SK-N-SH treated with all-trans-retinoic acid at 6 μM for 48 hours (cell line): Measurements from ENCODE around the gene SLC10A2.

Source experiments
- ATAC-seq: fragments of 200-7000 bp; cut with Tn5 transposase; 3 replicates; pipeline ENCODE4 v1.9.1; 2020; ENCODE audit warnings: mild to moderate bottlenecking, moderate library complexity
- ARNTL ChIP-seq: fragments of 450-650 bp; formaldehyde crosslinking; IDR thresholded peaks from 2 replicates; pipeline ENCODE4 v1.5.0; 2020; ENCODE audit warnings: low read depth, mild to moderate bottlenecking, moderate library complexity, borderline replicate concordance
- BACH2 ChIP-seq: fragments of 250-450 bp; sonication (Bioruptor Pico); IDR thresholded peaks from 2 replicates; pipeline ENCODE4 v1.9.0; 2021; ENCODE audit warnings: mild to moderate bottlenecking, borderline replicate concordance
- CSDC2 ChIP-seq: fragments of 250-450 bp; sonication (Bioruptor Pico); IDR thresholded peaks from 2 replicates; pipeline ENCODE4 v1.5.0; 2020; ENCODE audit warnings: mild to moderate bottlenecking, moderate library complexity
- ESRRG ChIP-seq: fragments of 250-450 bp; sonication (Bioruptor Pico); IDR thresholded peaks from 2 replicates; pipeline ENCODE4 v1.6.1; 2021; ENCODE audit warnings: mild to moderate bottlenecking
- GLIS3 ChIP-seq: fragments of 250-450 bp; sonication (Bioruptor Pico); IDR thresholded peaks from 2 replicates; pipeline ENCODE4 v1.5.0; 2020; ENCODE audit warnings: mild to moderate bottlenecking, moderate library complexity
- ISL1 ChIP-seq: fragments of 250-450 bp; sonication (Bioruptor Pico); IDR thresholded peaks from 2 replicates; pipeline ENCODE4 v2.1.2; 2022; ENCODE audit warnings: mild to moderate bottlenecking, moderate library complexity
- OSR1 ChIP-seq: fragments of 250-450 bp; sonication (Bioruptor Pico); IDR thresholded peaks from 2 replicates; pipeline ENCODE4 v1.8.0; 2022; ENCODE audit warnings: moderate library complexity, mild to moderate bottlenecking, inconsistent platforms
- PPARA ChIP-seq: fragments of 250-450 bp; sonication (Bioruptor Pico); IDR thresholded peaks from 2 replicates; pipeline ENCODE4 v1.5.0; 2020; ENCODE audit warnings: mild to moderate bottlenecking, borderline replicate concordance
- RARB ChIP-seq: fragments of 250-450 bp; sonication (Bioruptor Pico); IDR thresholded peaks from 2 replicates; pipeline ENCODE4 v1.8.0; 2021; ENCODE audit warnings: mild to moderate bottlenecking, moderate library complexity
- TCF4 ChIP-seq: fragments of 250-450 bp; sonication (Bioruptor Pico); IDR thresholded peaks from 2 replicates; pipeline ENCODE4 v1.8.0; 2021; ENCODE audit warnings: mild to moderate bottlenecking, moderate library complexity, borderline replicate concordance
- TOX ChIP-seq: fragments of 250-450 bp; sonication (Bioruptor Pico); IDR thresholded peaks from 2 replicates; pipeline ENCODE4 v1.8.0; 2021; ENCODE audit warnings: mild to moderate bottlenecking, moderate library complexity, borderline replicate concordance
- ZC3H10 ChIP-seq: fragments of 250-450 bp; sonication (Bioruptor Pico); IDR thresholded peaks from 2 replicates; pipeline ENCODE4 v1.5.1; 2021; ENCODE audit warnings: mild to moderate bottlenecking, moderate library complexity
- ZFP3 ChIP-seq: fragments of 250-450 bp; sonication (Bioruptor Pico); IDR thresholded peaks from 2 replicates; pipeline ENCODE4 v1.5.0; 2020; ENCODE audit warnings: mild to moderate bottlenecking, moderate library complexity
- ZNF565 ChIP-seq: fragments of 450-650 bp; formaldehyde crosslinking; conservative IDR thresholded peaks from 2 replicates; pipeline ENCODE4 v1.5.0; 2020; ENCODE audit warnings: low read depth, mild to moderate bottlenecking, moderate library complexity
- ZNF70 ChIP-seq: fragments of 450-650 bp; formaldehyde crosslinking; IDR thresholded peaks from 2 replicates; pipeline ENCODE4 v1.5.0; 2020; ENCODE audit warnings: mild to moderate bottlenecking, moderate library complexity
- ZNF8 ChIP-seq: fragments of 450-650 bp; formaldehyde crosslinking; IDR thresholded peaks from 2 replicates; pipeline ENCODE4 v1.5.0; 2020; ENCODE audit warnings: mild to moderate bottlenecking, moderate library complexity
- TF ChIP-seq, protein P1 (sequence below): fragments of 250-450 bp; sonication (Bioruptor Pico); IDR thresholded peaks from 2 replicates; pipeline ENCODE4 v1.8.0; 2020; ENCODE audit warnings: mild to moderate bottlenecking, moderate library complexity, borderline replicate concordance
- TF ChIP-seq, protein P2 (sequence below): fragments of 250-450 bp; sonication (Bioruptor Pico); IDR thresholded peaks from 2 replicates; pipeline ENCODE4 v1.5.1; 2021; ENCODE audit warnings: mild to moderate bottlenecking, moderate library complexity
- TF ChIP-seq, protein P3 (sequence below): fragments of 250-450 bp; sonication (Bioruptor Pico); IDR thresholded peaks from 2 replicates; pipeline ENCODE4 v1.5.1; 2020; ENCODE audit warnings: low read depth, mild to moderate bottlenecking, moderate library complexity
- TF ChIP-seq, protein P4 (sequence below): fragments of 250-450 bp; sonication (Bioruptor Pico); IDR thresholded peaks from 2 replicates; pipeline ENCODE4 v1.5.0; 2020; ENCODE audit warnings: mild to moderate bottlenecking, moderate library complexity

SLC10A2 gene

DNA sequence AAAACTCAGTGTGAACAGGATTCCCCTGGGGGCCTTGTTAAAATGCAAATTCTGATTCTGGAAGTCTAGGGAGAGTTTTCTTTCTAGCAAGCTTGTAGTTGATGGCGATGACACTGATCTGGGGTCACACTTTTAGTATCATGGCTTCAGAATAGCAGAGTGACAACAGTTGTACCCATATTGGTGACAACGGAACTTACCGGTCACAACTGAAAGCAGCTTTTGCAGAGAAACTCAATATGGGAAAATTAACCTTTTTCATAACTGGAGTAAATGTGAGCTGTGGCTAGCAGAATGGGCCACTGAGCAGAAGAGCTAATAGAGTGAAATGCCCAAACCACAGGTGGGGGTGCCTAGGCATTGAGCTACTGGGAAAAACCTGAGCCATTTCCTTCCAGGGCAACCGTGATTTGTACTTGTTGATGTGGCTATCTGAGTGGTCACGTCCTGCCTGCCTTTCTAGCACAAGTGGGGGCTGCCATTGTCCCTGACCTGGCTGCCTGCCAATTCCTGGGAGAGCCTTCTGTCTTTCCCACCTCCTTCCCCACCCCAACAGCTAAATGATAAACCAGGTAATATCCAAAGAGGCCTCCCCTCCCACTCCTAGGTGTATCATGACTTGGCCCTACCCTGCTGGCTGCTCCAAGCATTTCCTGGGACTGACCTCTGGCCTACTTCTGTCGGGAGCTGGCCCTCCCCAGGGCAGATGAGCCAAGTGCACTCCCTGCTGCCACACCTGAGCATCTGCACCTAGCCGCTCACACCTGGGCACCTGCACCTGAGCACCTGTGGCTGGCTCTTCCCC is 1.7 kb upstream of the SLC10A2 start:
- TF ChIP-seq, protein P1, sequence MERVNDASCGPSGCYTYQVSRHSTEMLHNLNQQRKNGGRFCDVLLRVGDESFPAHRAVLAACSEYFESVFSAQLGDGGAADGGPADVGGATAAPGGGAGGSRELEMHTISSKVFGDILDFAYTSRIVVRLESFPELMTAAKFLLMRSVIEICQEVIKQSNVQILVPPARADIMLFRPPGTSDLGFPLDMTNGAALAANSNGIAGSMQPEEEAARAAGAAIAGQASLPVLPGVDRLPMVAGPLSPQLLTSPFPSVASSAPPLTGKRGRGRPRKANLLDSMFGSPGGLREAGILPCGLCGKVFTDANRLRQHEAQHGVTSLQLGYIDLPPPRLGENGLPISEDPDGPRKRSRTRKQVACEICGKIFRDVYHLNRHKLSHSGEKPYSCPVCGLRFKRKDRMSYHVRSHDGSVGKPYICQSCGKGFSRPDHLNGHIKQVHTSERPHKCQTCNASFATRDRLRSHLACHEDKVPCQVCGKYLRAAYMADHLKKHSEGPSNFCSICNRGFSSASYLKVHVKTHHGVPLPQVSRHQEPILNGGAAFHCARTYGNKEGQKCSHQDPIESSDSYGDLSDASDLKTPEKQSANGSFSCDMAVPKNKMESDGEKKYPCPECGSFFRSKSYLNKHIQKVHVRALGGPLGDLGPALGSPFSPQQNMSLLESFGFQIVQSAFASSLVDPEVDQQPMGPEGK, result no peak
- TF ChIP-seq GLIS3 (CRISPR knock-in tag) (no peak), ZC3H10 (CRISPR knock-in tag) (no peak), ESRRG (CRISPR knock-in tag) (no peak), ZNF8 (no peak), BACH2 (CRISPR knock-in tag) (no peak), ZFP3 (CRISPR knock-in tag) (no peak), TOX (CRISPR knock-in tag) (no peak), OSR1 (no peak), TCF4 (CRISPR knock-in tag) (no peak), ISL1 (CRISPR knock-in tag) (no peak), ZNF565 (CRISPR knock-in tag) (no peak), PPARA (CRISPR knock-in tag) (no peak)
- TF ChIP-seq, protein P2, sequence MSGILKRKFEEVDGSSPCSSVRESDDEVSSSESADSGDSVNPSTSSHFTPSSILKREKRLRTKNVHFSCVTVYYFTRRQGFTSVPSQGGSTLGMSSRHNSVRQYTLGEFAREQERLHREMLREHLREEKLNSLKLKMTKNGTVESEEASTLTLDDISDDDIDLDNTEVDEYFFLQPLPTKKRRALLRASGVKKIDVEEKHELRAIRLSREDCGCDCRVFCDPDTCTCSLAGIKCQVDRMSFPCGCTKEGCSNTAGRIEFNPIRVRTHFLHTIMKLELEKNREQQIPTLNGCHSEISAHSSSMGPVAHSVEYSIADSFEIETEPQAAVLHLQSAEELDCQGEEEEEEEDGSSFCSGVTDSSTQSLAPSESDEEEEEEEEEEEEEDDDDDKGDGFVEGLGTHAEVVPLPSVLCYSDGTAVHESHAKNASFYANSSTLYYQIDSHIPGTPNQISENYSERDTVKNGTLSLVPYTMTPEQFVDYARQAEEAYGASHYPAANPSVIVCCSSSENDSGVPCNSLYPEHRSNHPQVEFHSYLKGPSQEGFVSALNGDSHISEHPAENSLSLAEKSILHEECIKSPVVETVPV (CRISPR knock-in tag), result no peak
- TF ChIP-seq, protein P3, sequence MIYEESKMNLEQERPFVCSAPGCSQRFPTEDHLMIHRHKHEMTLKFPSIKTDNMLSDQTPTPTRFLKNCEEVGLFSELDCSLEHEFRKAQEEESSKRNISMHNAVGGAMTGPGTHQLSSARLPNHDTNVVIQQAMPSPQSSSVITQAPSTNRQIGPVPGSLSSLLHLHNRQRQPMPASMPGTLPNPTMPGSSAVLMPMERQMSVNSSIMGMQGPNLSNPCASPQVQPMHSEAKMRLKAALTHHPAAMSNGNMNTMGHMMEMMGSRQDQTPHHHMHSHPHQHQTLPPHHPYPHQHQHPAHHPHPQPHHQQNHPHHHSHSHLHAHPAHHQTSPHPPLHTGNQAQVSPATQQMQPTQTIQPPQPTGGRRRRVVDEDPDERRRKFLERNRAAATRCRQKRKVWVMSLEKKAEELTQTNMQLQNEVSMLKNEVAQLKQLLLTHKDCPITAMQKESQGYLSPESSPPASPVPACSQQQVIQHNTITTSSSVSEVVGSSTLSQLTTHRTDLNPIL (CRISPR knock-in tag), result no peak
- TF ChIP-seq, protein P4, sequence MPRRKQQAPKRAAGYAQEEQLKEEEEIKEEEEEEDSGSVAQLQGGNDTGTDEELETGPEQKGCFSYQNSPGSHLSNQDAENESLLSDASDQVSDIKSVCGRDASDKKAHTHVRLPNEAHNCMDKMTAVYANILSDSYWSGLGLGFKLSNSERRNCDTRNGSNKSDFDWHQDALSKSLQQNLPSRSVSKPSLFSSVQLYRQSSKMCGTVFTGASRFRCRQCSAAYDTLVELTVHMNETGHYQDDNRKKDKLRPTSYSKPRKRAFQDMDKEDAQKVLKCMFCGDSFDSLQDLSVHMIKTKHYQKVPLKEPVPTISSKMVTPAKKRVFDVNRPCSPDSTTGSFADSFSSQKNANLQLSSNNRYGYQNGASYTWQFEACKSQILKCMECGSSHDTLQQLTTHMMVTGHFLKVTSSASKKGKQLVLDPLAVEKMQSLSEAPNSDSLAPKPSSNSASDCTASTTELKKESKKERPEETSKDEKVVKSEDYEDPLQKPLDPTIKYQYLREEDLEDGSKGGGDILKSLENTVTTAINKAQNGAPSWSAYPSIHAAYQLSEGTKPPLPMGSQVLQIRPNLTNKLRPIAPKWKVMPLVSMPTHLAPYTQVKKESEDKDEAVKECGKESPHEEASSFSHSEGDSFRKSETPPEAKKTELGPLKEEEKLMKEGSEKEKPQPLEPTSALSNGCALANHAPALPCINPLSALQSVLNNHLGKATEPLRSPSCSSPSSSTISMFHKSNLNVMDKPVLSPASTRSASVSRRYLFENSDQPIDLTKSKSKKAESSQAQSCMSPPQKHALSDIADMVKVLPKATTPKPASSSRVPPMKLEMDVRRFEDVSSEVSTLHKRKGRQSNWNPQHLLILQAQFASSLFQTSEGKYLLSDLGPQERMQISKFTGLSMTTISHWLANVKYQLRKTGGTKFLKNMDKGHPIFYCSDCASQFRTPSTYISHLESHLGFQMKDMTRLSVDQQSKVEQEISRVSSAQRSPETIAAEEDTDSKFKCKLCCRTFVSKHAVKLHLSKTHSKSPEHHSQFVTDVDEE, result no peak
- no peak for ATAC-seq

DNA sequence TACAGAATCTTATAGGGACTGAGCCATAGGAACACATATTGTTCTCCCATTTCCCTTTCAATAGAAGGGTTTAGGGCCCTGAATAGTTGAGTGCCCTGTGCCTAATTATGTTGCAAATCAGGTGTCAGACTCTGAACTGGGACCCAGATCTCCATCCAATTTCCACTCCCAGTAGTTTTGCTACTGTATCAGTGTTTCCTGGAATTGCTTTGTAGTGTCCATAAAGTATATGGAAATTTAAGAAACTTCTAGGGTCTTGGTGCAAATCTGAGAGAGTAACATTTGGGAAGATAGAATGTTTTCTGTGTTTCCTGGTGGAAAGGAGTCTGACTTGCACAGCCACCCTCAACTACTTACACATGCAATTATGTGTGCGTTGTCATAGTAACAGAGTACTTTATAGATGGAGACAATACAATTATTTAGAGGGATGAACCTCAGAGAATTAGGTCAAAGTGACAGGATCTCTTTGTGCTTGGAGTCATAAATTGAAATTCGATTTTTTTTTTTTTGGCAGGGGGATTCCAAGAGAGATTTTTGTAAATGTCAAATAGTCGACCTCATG is 646 bp upstream of the SLC10A2 start:
- no peak for ATAC-seq
- TF ChIP-seq, protein P1, result no peak
- TF ChIP-seq ZNF70, result no peak
- TF ChIP-seq, protein P3 (CRISPR knock-in tag), result no peak

DNA sequence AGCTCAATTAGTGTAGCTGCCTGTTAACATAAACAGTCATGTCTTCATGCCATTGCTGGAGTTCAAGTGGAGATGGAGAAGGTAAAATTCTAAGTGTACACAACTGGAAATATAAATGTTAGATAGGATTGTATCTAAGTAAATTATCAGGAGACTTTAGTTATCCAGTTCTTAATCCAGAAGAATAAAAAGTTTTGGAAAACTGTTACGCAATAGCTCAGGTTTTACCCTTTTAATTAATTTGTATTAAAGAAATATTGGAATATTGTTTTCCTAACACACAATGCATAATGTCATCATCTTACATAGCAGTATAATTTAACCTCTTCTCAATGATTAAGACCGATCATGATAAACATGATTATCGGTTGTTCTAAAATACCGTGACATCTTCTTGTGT is 2.8 kb downstream of the SLC10A2 start:
- ATAC-seq, result no peak
- TF ChIP-seq ZNF565 (CRISPR knock-in tag) (no peak), ARNTL (CRISPR knock-in tag) (no peak), PPARA (CRISPR knock-in tag) (no peak), RARB (CRISPR knock-in tag) (no peak), GLIS3 (CRISPR knock-in tag) (no peak), ESRRG (CRISPR knock-in tag) (no peak), ZC3H10 (CRISPR knock-in tag) (no peak), ZNF8 (no peak), TOX (CRISPR knock-in tag) (no peak), OSR1 (no peak), TCF4 (CRISPR knock-in tag) (no peak), CSDC2 (CRISPR knock-in tag) (no peak), ZFP3 (CRISPR knock-in tag) (no peak)
- TF ChIP-seq, protein P4, result no peak
- TF ChIP-seq, protein P2 (CRISPR knock-in tag), result no peak
